Vagina (tissue), 2 donors: ENCODE measurements around the gene IKZF4.

Experiments used
- CTCF ChIP-seq, 3 experiments: fragments of 450-650 bp in 2 of 3; fragments of 200-600 bp in 1 of 3; sonication (generic) in 1 of 3; IDR thresholded peaks; one replicate each; pipeline ENCODE4 v1.5.1; 2017 to 2019; ENCODE audit warnings: antibody characterized with exemption in 3 of 3, mild to moderate bottlenecking in 2 of 3, moderate library complexity in 2 of 3
- POLR2A ChIP-seq, 2 donors: fragments of 450-650 bp; IDR thresholded peaks; one replicate each; pipeline ENCODE4 v1.6.1; 2017; ENCODE audit warnings: antibody characterized with exemption in 2 of 2, mild to moderate bottlenecking in 2 of 2, moderate library complexity in 2 of 2
- POLR2AphosphoS5 ChIP-seq, 2 donors: sonication (generic); formaldehyde crosslinking; IDR thresholded peaks; one replicate each; pipeline ENCODE4 v1.9.0; 2017; ENCODE audit warnings: antibody characterized with exemption in 2 of 2, mild to moderate bottlenecking in 2 of 2, low read depth in 1 of 2; ENCODE audit not compliant: insufficient read depth in 1 of 2

GRCh38 chr12:55972456-55972855 lies 48.4 kb upstream of the IKZF4 start:
- TF ChIP-seq CTCF (IDR thresholded peaks at IDR 0.05) (no peak), POLR2A (IDR thresholded peaks at IDR 0.05) (no peak), POLR2AphosphoS5 (IDR thresholded peaks at IDR 0.05; ENCODE audit: insufficient read depth in 1 of 2, low read depth in 1 of 2) (no peak)
